Left forelimb (tissue), 1 donor: ENCODE measurements around the gene GPR37L1.

Experiments used
- DNase-seq: peaks from one replicate; pipeline ENCODE4 v3.0.0-alpha.2; 2018; ENCODE audit warnings: low spot score

The GPR37L1 gene

GRCh38 chr1:202122639-202123335 lies at the start of gene GPR37L1:
TSS of gene GPR37L1 (plus strand) at chr1:202122917. CDS start at chr1:202122964, 47 bp downstream.
- DNase-seq, result no peak

- DNase-seq, result no peak
These were observed 49.5 kb upstream of the GPR37L1 start for GRCh38 chr1:202073206-202073605.

- no peak for DNase-seq
These were observed 47.7 kb upstream of the GPR37L1 start for GRCh38 chr1:202074985-202075384.

- no peak for DNase-seq
These were observed 47.3 kb upstream of the GPR37L1 start for GRCh38 chr1:202075389-202075788.

- no peak for DNase-seq
These were observed 46.6 kb upstream of the GPR37L1 start for GRCh38 chr1:202076050-202076511.

- no peak for DNase-seq
These were observed 44.5 kb upstream of the GPR37L1 start for GRCh38 chr1:202078241-202078640.

- no peak for DNase-seq
These were observed 40.7 kb upstream of the GPR37L1 start for GRCh38 chr1:202081992-202082391.

- no peak for DNase-seq
These were observed 37.7 kb upstream of the GPR37L1 start for GRCh38 chr1:202084791-202085681.

- no peak for DNase-seq
These were observed 36.9 kb upstream of the GPR37L1 start for GRCh38 chr1:202085682-202086373.

GRCh38 chr1:202086579-202087350 lies 36.0 kb upstream of the GPR37L1 start:
- DNase-seq, result no peak

- no peak for DNase-seq
These were observed 34.5 kb upstream of the GPR37L1 start for GRCh38 chr1:202088206-202088605.

- no peak for DNase-seq
These were observed 31.7 kb upstream of the GPR37L1 start for GRCh38 chr1:202090994-202091393.

- no peak for DNase-seq
These were observed 28.9 kb upstream of the GPR37L1 start for GRCh38 chr1:202093858-202094257.

GRCh38 chr1:202101184-202101583 lies 21.5 kb upstream of the GPR37L1 start:
- DNase-seq, result no peak

- DNase-seq, result no peak
These were observed 18.6 kb upstream of the GPR37L1 start for GRCh38 chr1:202104073-202104472.

- no peak for DNase-seq
These were observed 17.0 kb upstream of the GPR37L1 start for GRCh38 chr1:202105571-202106339.

GRCh38 chr1:202106340-202107254 lies 16.1 kb upstream of the GPR37L1 start:
- DNase-seq, result no peak

- no peak for DNase-seq
These were observed 15.4 kb upstream of the GPR37L1 start for GRCh38 chr1:202107321-202107761.

- DNase-seq, result no peak
These were observed 14.7 kb upstream of the GPR37L1 start for GRCh38 chr1:202107801-202108731.
